ENCODE data around the gene MED13L.

Gene MED13L

DNA sequence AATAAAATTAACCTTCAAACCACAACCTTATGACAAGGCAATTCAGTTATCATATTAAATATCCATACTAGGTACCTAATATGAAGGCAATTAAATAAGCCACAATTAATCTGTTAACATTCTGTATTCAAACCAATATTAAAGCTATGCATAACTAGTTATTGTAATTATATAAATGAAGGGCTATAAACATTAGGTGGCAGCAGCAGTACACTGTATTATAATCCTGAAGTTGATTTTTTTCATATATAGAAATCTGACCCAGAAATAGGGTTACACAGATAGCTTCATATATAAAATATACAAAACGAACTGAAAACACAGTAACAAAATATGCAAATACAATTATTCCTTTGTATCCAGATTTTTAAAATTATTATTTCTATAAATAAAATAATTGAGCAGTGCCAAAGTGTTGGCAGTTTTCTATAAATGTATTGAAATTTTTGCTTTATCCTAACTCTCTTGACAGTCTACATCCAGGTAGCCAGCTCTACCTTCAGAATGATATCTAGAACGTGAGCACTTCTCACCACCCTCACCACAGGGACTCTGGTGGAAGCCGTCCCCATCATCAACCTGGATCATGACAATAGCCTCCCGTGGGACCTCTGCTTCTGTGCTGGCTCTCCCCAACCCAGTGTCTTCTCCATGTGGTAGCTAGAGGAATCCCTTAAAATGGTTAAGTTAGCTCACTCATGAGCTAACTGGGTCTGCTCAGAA, 136.2 kb downstream of the MED13L start:
- 89% methylated on average over 3 of the region's 4 CpGs for WGBS (ENCODE audit: insufficient coverage)
- H3K4me3 ChIP-seq (ENCODE audit: control insufficient read depth in 1 of 7, extremely low read depth in 1 of 7, insufficient read depth in 4 of 7, low read depth in 2 of 7, low read length in 6 of 7): peak overlapping the region in 1 of 7 experiments; percentile 4

DNA sequence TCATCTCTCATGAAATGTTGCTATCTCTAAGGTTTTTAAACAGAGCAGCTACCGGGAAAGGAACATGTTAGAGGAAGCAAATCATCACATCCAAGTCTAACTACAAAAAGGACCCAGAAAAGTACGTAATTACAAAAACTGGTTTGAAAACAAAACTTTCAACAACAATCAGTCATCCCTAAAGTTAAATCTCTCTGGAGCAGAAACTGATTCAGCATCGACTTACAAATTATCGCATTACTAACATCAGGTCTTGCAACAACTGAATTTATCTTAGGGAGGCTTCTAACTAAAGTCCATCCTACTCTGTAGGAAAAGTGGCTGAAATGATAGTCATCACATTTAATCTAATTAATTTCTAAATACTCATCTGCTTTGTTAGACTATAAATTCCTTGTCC, 137.0 kb downstream of the MED13L start:
- WGBS (ENCODE audit: insufficient coverage): 100% methylated on average over 4 of the region's 4 CpGs
- ChIA-PET CTCF (interaction anchor here (0.6 to 5.3 kb wide), 25 partner anchors 9 to 569 kb away, joined by 3 to 40 read pairs (median 4); no protein-coding TSS in a partner anchor), POLR2A (no interaction called here)

More for the DNA sequence above, 136.2 kb downstream of the MED13L start:
- H3K4me1 ChIP-seq (ENCODE audit: control extremely low read depth in 1 of 4, control insufficient read depth in 4 of 4, insufficient read depth in 4 of 4, low read length in 3 of 4): peaks cover 25 to 52% (median 38%) of the 10 kb centered on the region in 4 experiments
- CTCF ChIA-PET: interaction anchor here (0.6 to 5.3 kb wide), 34 partner anchors 9 to 568 kb away, joined by 3 to 40 read pairs (median 4); partner anchors contain the start of gene MAP1LC3B2
- peak; percentile 34 to 67 (median 64) for DNase-seq
- H3K27me3 ChIP-seq (replicated peaks in 2 of 5; ENCODE audit: control insufficient read depth in 4 of 5, insufficient read depth in 5 of 5, low read length in 4 of 5): no peaks in the 10 kb centered on the region
- POLR2A ChIA-PET: interaction anchor here (0.8 kb wide), 1 partner anchor 51 kb away, joined by 3 read pairs; no protein-coding TSS in a partner anchor
- no peaks in the 10 kb centered on the region for H3K36me3 ChIP-seq (ENCODE audit: control insufficient read depth in 4 of 4, insufficient read depth in 4 of 4, low read length in 3 of 4)
- H3K9me3 ChIP-seq (ENCODE audit: control extremely low read depth in 1 of 5, control insufficient read depth in 4 of 5, insufficient read depth in 2 of 5, low read depth in 1 of 5, low read length in 4 of 5): no peaks in the 10 kb centered on the region
- H3K27ac ChIP-seq (ENCODE audit: insufficient read depth in 1 of 2, low read depth in 1 of 2, low read length in 2 of 2, poor library complexity in 1 of 2, severe bottlenecking in 2 of 2): no peak overlapping the region

DNA sequence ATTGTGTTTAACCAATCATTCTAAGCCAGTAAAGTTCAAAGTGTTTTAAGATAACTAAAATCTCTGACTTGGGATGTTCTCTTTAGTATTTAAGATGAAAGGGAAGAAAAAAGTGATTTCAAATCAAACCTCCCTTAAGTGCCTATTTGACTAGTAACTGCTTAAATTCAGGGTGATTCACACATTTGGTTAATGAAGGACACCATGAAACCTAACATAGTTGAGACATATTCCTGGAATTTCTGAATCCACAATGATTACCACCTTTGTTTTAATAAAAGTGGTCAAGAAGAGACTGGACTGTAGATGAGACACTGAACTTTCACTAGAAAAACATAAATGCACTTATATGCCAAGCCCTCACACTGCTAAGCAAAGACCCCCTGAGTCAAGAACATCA, 138.7 kb downstream of the MED13L start:
- Histone ChIP-seq H3K4me3 (ENCODE audit: control insufficient read depth in 1 of 7, extremely low read depth in 1 of 7, insufficient read depth in 4 of 7, low read depth in 2 of 7, low read length in 6 of 7) (no peak overlapping the region), H3K9me3 (ENCODE audit: control extremely low read depth in 1 of 5, control insufficient read depth in 4 of 5, insufficient read depth in 2 of 5, low read depth in 1 of 5, low read length in 4 of 5) (no peaks in the 10 kb centered on the region), H3K27me3 (replicated peaks in 2 of 5; ENCODE audit: control insufficient read depth in 4 of 5, insufficient read depth in 5 of 5, low read length in 4 of 5) (no peaks in the 10 kb centered on the region), H3K36me3 (ENCODE audit: control insufficient read depth in 4 of 4, insufficient read depth in 4 of 4, low read length in 3 of 4) (no peaks in the 10 kb centered on the region), H3K4me1 (ENCODE audit: control extremely low read depth in 1 of 4, control insufficient read depth in 4 of 4, insufficient read depth in 4 of 4, low read length in 3 of 4) (peaks cover 14 to 44% (median 31%) of the 10 kb centered on the region in 4 experiments), H3K27ac (ENCODE audit: insufficient read depth in 1 of 2, low read depth in 1 of 2, low read length in 2 of 2, poor library complexity in 1 of 2, severe bottlenecking in 2 of 2) (no peak overlapping the region)
- ChIA-PET POLR2A (interaction anchor here (0.6 kb wide), 1 partner anchor 484 kb away, joined by 3 read pairs; no protein-coding TSS in a partner anchor), CTCF (interaction anchor here (1.0 to 5.3 kb wide), 2 partner anchors 461 to 551 kb away, joined by 3 to 30 read pairs; no protein-coding TSS in a partner anchor)
- DNase-seq: no peak

More for the DNA sequence above, 137.0 kb downstream of the MED13L start:
- Histone ChIP-seq H3K27me3 (replicated peaks in 2 of 5; ENCODE audit: control insufficient read depth in 4 of 5, insufficient read depth in 5 of 5, low read length in 4 of 5) (no peaks in the 10 kb centered on the region), H3K9me3 (ENCODE audit: control extremely low read depth in 1 of 5, control insufficient read depth in 4 of 5, insufficient read depth in 2 of 5, low read depth in 1 of 5, low read length in 4 of 5) (no peaks in the 10 kb centered on the region), H3K4me1 (ENCODE audit: control extremely low read depth in 1 of 4, control insufficient read depth in 4 of 4, insufficient read depth in 4 of 4, low read length in 3 of 4) (peaks cover 25 to 55% (median 41%) of the 10 kb centered on the region in 4 experiments), H3K36me3 (ENCODE audit: control insufficient read depth in 4 of 4, insufficient read depth in 4 of 4, low read length in 3 of 4) (no peaks in the 10 kb centered on the region), H3K4me3 (ENCODE audit: control insufficient read depth in 1 of 7, extremely low read depth in 1 of 7, insufficient read depth in 4 of 7, low read depth in 2 of 7, low read length in 6 of 7) (no peak overlapping the region), H3K27ac (ENCODE audit: insufficient read depth in 1 of 2, low read depth in 1 of 2, low read length in 2 of 2, poor library complexity in 1 of 2, severe bottlenecking in 2 of 2) (no peak overlapping the region)
- no peak for DNase-seq

DNA sequence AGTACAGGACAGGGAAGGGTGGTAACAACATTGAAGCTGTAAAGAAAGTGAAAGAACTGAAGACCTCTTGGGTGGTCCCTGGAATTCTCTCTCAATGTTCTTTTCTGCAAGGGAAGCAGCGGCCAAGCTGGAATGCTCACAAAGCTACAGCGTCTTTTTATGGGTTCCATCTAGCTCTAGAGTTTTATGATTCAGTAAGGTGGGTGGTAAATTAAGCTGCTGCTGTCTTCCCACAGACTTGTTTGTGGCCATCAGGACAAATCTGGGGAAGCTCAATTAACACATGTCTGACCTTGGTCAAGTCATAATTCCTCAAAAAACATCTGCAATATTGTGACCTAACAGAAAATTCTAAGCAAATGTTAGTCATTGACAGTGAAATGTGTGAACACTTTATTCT, 139.1 kb downstream of the MED13L start:
- Histone ChIP-seq H3K9me3 (ENCODE audit: control extremely low read depth in 1 of 5, control insufficient read depth in 4 of 5, insufficient read depth in 2 of 5, low read depth in 1 of 5, low read length in 4 of 5) (no peaks in the 10 kb centered on the region), H3K27ac (ENCODE audit: insufficient read depth in 1 of 2, low read depth in 1 of 2, low read length in 2 of 2, poor library complexity in 1 of 2, severe bottlenecking in 2 of 2) (no peak overlapping the region), H3K27me3 (replicated peaks in 2 of 5; ENCODE audit: control insufficient read depth in 4 of 5, insufficient read depth in 5 of 5, low read length in 4 of 5) (no peaks in the 10 kb centered on the region), H3K4me1 (ENCODE audit: control extremely low read depth in 1 of 4, control insufficient read depth in 4 of 4, insufficient read depth in 4 of 4, low read length in 3 of 4) (peaks cover 14 to 44% (median 31%) of the 10 kb centered on the region in 4 experiments), H3K36me3 (ENCODE audit: control insufficient read depth in 4 of 4, insufficient read depth in 4 of 4, low read length in 3 of 4) (no peaks in the 10 kb centered on the region), H3K4me3 (ENCODE audit: control insufficient read depth in 1 of 7, extremely low read depth in 1 of 7, insufficient read depth in 4 of 7, low read depth in 2 of 7, low read length in 6 of 7) (no peak overlapping the region)
- 100% methylated on average over 2 of the region's 2 CpGs for WGBS (ENCODE audit: insufficient coverage)
- ChIA-PET POLR2A (interaction anchor here (0.6 kb wide), 1 partner anchor 484 kb away, joined by 3 read pairs; no protein-coding TSS in a partner anchor), CTCF (interaction anchor here (5.3 kb wide), 1 partner anchor 461 kb away, joined by 30 read pairs; no protein-coding TSS in a partner anchor)
- DNase-seq: no peak

DNA sequence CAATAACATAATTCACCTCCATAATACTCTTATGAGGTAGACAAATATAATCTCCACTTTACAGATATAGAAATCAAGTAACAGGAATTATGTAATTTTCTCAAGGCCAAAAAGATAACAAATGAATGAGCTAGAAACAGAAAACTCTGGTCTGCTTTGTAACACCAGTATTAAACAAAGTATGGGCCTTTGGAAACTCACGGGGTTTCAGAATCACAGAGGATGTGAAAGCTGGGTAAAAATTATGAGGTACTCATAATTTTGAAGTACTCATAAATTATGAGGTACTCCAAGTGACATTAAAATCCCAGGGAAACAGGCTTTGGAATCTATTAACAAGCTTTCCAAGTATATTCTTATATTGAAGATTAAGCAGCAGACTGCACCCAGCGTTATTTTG, 140.2 kb downstream of the MED13L start:
- H3K4me3 ChIP-seq (ENCODE audit: control insufficient read depth in 1 of 7, extremely low read depth in 1 of 7, insufficient read depth in 4 of 7, low read depth in 2 of 7, low read length in 6 of 7): no peak overlapping the region
- H3K4me1 ChIP-seq (ENCODE audit: control extremely low read depth in 1 of 4, control insufficient read depth in 4 of 4, insufficient read depth in 4 of 4, low read length in 3 of 4): peaks cover 12 to 41% (median 28%) of the 10 kb centered on the region in 4 experiments
- H3K27me3 ChIP-seq (replicated peaks in 2 of 5; ENCODE audit: control insufficient read depth in 4 of 5, insufficient read depth in 5 of 5, low read length in 4 of 5): no peaks in the 10 kb centered on the region
- H3K27ac ChIP-seq (ENCODE audit: insufficient read depth in 1 of 2, low read depth in 1 of 2, low read length in 2 of 2, poor library complexity in 1 of 2, severe bottlenecking in 2 of 2): no peak overlapping the region
- no peaks in the 10 kb centered on the region for H3K36me3 ChIP-seq (ENCODE audit: control insufficient read depth in 4 of 4, insufficient read depth in 4 of 4, low read length in 3 of 4)
- no peaks in the 10 kb centered on the region for H3K9me3 ChIP-seq (ENCODE audit: control extremely low read depth in 1 of 5, control insufficient read depth in 4 of 5, insufficient read depth in 2 of 5, low read depth in 1 of 5, low read length in 4 of 5)
- ChIA-PET CTCF (interaction anchor here (0.9 to 5.3 kb wide), 5 partner anchors 99 to 571 kb away, joined by 3 to 30 read pairs (median 3); no protein-coding TSS in a partner anchor), POLR2A (no interaction called here)
- DNase-seq: no peak
- WGBS (ENCODE audit: insufficient coverage): no CpG with 5 or more reads among the region's 2 CpGs

DNA sequence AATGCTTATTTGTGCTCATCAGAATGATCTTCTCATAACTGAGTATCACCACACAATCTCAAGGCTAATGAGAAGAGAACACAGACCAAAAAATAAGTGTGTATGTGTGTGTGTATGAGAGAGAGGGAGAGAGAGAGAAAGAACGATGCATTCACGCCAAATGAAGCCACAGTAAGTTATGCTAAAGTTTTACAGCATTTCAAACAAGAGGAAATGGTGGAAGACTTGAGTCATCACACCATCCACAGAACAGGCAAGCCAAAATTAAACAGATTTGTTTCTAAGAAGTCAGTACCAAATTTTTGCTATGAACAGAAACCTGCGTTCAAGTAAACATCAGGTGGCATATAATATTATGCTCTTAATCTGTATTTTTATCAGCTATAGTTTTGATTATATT, 141.2 kb downstream of the MED13L start:
- Histone ChIP-seq H3K36me3 (ENCODE audit: control insufficient read depth in 4 of 4, insufficient read depth in 4 of 4, low read length in 3 of 4) (no peaks in the 10 kb centered on the region), H3K4me3 (ENCODE audit: control insufficient read depth in 1 of 7, extremely low read depth in 1 of 7, insufficient read depth in 4 of 7, low read depth in 2 of 7, low read length in 6 of 7) (peak overlapping the region in 2 of 7 experiments; percentile 2 to 33), H3K27me3 (replicated peaks in 2 of 5; ENCODE audit: control insufficient read depth in 4 of 5, insufficient read depth in 5 of 5, low read length in 4 of 5) (no peaks in the 10 kb centered on the region), H3K4me1 (ENCODE audit: control extremely low read depth in 1 of 4, control insufficient read depth in 4 of 4, insufficient read depth in 4 of 4, low read length in 3 of 4) (peaks cover 5 to 34% (median 25%) of the 10 kb centered on the region in 4 experiments), H3K27ac (ENCODE audit: insufficient read depth in 1 of 2, low read depth in 1 of 2, low read length in 2 of 2, poor library complexity in 1 of 2, severe bottlenecking in 2 of 2) (no peak overlapping the region), H3K9me3 (ENCODE audit: control extremely low read depth in 1 of 5, control insufficient read depth in 4 of 5, insufficient read depth in 2 of 5, low read depth in 1 of 5, low read length in 4 of 5) (no peaks in the 10 kb centered on the region)
- no CpG with 5 or more reads among the region's 3 CpGs for WGBS (ENCODE audit: insufficient coverage)
- CTCF ChIA-PET: interaction anchor here (0.9 to 1.5 kb wide), 2 partner anchors 82 to 572 kb away, joined by 3 read pairs; no protein-coding TSS in a partner anchor
- peak; percentile 29 to 82 (median 74) for DNase-seq
- POLR2A ChIA-PET: no interaction called here

Data from common myeloid progenitor, CD34-positive (primary cell).